ENCODE data around the gene TSPAN11. TPM values are rescaled to one million over a fixed set of nuclear protein-coding genes. Genes with fewer than 3 reads are reported as not detected.

Gene TSPAN11
- total and polyA plus RNA-seq, 2 donors (not counting 3 experiments of a cell fraction or from before 2014, with no cell fraction given) = 2.1 to 3.9 TPM

DNA sequence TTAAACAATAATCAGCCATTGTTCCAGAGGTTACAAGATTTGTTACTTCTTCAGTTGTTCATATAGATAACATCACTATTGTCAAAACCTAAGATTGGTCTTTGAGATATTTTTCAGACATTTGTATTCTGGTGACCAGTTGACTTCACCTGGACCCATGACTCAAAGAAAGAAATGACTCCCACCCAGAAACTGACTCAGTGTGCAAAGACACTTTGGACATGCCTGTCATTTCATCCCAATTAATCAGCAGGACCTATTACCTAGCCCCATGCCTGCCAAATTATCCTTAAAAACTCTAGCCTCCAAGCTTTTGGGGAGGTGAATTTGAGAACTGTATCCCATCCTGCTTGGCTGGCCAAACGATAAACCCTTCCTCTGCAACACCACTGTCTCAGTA, 27.7 kb upstream of the TSPAN11 start:
- H3K4me1 ChIP-seq (ENCODE audit: control insufficient read depth, extremely low read depth, insufficient read depth, low read length) = no peaks in the 10 kb centered on the region
- no peak overlapping the region for H3K9ac ChIP-seq (replicated peaks; ENCODE audit: extremely low read depth, insufficient read depth, low read length)
- no peak for FAIRE-seq
- no peak overlapping the region for H3K4me3 ChIP-seq (replicated peaks in 1 of 3; ENCODE audit: insufficient read depth in 1 of 3, low read depth in 1 of 3, low read length in 3 of 3)
- H3K4me2 ChIP-seq (ENCODE audit: insufficient read depth, low read length) = no peak overlapping the region
- TF ChIP-seq GATA2 (IDR thresholded peaks at IDR 0.05; ENCODE audit: insufficient read depth, insufficient read length, low read depth, low read length) = no peak
- TF ChIP-seq FOS (IDR thresholded peaks at IDR 0.05; ENCODE audit: borderline replicate concordance, insufficient read depth, low read length) = no peak
- no peak for TF ChIP-seq EZH2 (IDR thresholded peaks at IDR 0.05; ENCODE audit: borderline replicate concordance, low read depth, low read length, severe bottlenecking)
- no peak for TF ChIP-seq MYC (IDR thresholded peaks at IDR 0.05; ENCODE audit: low read depth, low read length)
- no peak for TF ChIP-seq POLR2A (IDR thresholded peaks at IDR 0.05; ENCODE audit: low read depth, low read length)
- TF ChIP-seq, protein P1, sequence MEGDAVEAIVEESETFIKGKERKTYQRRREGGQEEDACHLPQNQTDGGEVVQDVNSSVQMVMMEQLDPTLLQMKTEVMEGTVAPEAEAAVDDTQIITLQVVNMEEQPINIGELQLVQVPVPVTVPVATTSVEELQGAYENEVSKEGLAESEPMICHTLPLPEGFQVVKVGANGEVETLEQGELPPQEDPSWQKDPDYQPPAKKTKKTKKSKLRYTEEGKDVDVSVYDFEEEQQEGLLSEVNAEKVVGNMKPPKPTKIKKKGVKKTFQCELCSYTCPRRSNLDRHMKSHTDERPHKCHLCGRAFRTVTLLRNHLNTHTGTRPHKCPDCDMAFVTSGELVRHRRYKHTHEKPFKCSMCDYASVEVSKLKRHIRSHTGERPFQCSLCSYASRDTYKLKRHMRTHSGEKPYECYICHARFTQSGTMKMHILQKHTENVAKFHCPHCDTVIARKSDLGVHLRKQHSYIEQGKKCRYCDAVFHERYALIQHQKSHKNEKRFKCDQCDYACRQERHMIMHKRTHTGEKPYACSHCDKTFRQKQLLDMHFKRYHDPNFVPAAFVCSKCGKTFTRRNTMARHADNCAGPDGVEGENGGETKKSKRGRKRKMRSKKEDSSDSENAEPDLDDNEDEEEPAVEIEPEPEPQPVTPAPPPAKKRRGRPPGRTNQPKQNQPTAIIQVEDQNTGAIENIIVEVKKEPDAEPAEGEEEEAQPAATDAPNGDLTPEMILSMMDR (IDR thresholded peaks at IDR 0.05; ENCODE audit: extremely low read depth in 1 of 2, insufficient read depth in 1 of 2, low read depth in 1 of 2, low read length in 2 of 2) = no peak
- TF ChIP-seq, protein P2, sequence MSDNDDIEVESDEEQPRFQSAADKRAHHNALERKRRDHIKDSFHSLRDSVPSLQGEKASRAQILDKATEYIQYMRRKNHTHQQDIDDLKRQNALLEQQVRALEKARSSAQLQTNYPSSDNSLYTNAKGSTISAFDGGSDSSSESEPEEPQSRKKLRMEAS (IDR thresholded peaks at IDR 0.05; ENCODE audit: insufficient read depth, insufficient read length) = no peak
- no peak for TF ChIP-seq JUN (IDR thresholded peaks at IDR 0.05; ENCODE audit: borderline replicate concordance, insufficient read depth, insufficient read length, low read depth)
- no peak for TF ChIP-seq POLR2AphosphoS5 (IDR thresholded peaks at IDR 0.05; ENCODE audit: insufficient read depth, low read depth, low read length)
- peaks cover 4 to 8% of the 10 kb centered on the region in 2 experiments for H3K27me3 ChIP-seq (ENCODE audit: control insufficient read depth in 2 of 2, insufficient read depth in 2 of 2, low read length in 2 of 2)
- H3K27ac ChIP-seq (ENCODE audit: insufficient read depth, low read depth, low read length) = no peak overlapping the region
- no peak for DNase-seq (ENCODE audit: low read depth, low spot score)
- dilution Hi-C loops (cut with MboI; ENCODE audit: extremely low pct_ligation_motif_present, low sequenced_read_pairs) (no loop called here), intact Hi-C loops (cut with micrococcal nuclease) (no loop called here)
- CTCF ChIA-PET = interaction anchor here (1.3 kb wide), 1 partner anchor 37 kb away, joined by 3 read pairs; no protein-coding TSS in a partner anchor
- H4K20me1 ChIP-seq (replicated peaks; ENCODE audit: control insufficient read depth, extremely low read depth, insufficient read depth, low read length) = no peaks in the 10 kb centered on the region
- no peaks in the 10 kb centered on the region for H3K79me2 ChIP-seq (ENCODE audit: control insufficient read depth, insufficient read depth, low read length)
- no peaks in the 10 kb centered on the region for H3K36me3 ChIP-seq (ENCODE audit: control insufficient read depth in 2 of 2, extremely low read depth in 1 of 2, insufficient read depth in 2 of 2, low read length in 2 of 2)
- no peaks in the 10 kb centered on the region for H3K9me3 ChIP-seq (replicated peaks; ENCODE audit: control insufficient read depth, insufficient read depth, low read length)
- no TSS peak for BruUV-seq (replicated peaks)
- H3K9me1 ChIP-seq (replicated peaks; ENCODE audit: control insufficient read depth, extremely low read depth, insufficient read depth, low read length) = no peaks in the 10 kb centered on the region
- POLR2A ChIA-PET = no interaction called here
- H2AFZ ChIP-seq (ENCODE audit: low read depth, low read length) = no peak overlapping the region
